ENCODE results near the gene ZDHHC24.
"Not testable (repeated sequence)": the region's sequence is repeated elsewhere in the genome, so short reads cannot be mapped to it uniquely, and the experiment has no call there.

DNA sequence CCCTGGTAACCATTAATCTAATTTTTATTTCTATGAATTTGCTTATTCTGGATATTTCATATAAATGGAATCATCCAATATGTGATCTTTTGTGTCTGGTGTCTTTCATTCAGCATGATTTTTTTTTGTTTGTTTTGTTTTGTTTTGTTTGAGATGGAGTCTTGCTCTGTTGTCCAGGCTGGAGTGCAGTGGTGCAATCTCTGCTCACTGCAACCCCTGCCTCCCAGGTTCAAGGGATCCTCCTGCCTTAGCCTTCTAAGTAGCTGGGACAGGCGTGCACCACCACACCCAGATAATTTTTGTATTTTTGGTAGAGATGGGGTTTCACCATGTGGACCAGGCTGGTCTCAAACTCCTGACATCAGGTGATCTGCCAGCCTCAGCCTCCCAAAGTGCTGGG lies 39.6 kb upstream of the ZDHHC24 start:
- not testable (repeated sequence) for TF ChIP-seq POLR2AphosphoS5, EP300 (IDR thresholded peaks at IDR 0.05)
- TF ChIP-seq, protein P1, sequence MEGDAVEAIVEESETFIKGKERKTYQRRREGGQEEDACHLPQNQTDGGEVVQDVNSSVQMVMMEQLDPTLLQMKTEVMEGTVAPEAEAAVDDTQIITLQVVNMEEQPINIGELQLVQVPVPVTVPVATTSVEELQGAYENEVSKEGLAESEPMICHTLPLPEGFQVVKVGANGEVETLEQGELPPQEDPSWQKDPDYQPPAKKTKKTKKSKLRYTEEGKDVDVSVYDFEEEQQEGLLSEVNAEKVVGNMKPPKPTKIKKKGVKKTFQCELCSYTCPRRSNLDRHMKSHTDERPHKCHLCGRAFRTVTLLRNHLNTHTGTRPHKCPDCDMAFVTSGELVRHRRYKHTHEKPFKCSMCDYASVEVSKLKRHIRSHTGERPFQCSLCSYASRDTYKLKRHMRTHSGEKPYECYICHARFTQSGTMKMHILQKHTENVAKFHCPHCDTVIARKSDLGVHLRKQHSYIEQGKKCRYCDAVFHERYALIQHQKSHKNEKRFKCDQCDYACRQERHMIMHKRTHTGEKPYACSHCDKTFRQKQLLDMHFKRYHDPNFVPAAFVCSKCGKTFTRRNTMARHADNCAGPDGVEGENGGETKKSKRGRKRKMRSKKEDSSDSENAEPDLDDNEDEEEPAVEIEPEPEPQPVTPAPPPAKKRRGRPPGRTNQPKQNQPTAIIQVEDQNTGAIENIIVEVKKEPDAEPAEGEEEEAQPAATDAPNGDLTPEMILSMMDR (IDR thresholded peaks at IDR 0.05), result not testable (repeated sequence)
